ENCODE measurements around the gene TRIM67.

DNA sequence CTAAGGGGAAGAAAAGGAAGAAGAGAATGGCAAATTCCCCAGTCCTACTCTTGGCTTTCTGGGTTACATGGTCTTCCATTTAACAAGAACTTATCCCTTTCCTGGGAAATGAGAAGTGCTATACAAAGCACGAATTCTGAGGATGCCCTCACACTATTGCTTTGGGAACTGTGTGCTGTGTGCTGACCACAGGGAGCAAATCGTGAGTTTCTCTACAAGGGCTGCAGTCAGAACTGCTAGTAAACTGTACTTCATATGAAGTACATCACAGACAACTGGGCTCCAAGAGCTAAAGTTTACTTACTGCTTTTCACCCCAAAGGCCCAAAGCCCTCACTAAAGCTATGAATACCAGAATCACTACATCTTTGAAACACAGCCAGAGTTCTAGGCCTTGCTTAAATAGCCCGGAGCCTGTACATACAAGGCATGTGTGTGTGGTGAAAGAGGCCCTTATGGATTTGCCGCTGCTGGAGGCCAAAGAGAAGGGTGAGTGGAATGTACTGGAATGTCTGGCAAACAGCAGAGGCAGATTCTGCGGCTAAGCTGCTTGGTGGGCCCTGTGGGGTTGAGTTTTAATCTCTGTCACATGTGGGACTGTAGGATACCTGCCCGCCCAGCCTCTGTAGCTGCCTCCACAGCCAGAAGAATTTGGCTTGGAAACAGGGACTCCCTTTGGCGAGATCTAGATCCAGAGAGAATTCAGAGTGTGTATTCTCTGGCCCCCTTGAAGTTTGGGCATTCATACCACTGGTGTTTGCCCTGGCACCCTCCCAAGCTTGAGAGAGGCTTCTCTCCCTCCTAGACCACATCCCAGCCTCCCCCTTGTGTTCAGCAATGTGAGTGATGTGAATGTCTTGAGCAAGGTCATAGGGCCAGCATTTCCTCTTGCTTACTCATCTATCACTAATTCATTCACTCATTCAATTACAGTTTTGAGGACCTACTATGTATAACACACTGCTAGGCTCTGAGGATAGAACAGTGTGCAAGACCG lies 21.9 kb upstream of the TRIM67 start:
- TF ChIP-seq, protein P1, sequence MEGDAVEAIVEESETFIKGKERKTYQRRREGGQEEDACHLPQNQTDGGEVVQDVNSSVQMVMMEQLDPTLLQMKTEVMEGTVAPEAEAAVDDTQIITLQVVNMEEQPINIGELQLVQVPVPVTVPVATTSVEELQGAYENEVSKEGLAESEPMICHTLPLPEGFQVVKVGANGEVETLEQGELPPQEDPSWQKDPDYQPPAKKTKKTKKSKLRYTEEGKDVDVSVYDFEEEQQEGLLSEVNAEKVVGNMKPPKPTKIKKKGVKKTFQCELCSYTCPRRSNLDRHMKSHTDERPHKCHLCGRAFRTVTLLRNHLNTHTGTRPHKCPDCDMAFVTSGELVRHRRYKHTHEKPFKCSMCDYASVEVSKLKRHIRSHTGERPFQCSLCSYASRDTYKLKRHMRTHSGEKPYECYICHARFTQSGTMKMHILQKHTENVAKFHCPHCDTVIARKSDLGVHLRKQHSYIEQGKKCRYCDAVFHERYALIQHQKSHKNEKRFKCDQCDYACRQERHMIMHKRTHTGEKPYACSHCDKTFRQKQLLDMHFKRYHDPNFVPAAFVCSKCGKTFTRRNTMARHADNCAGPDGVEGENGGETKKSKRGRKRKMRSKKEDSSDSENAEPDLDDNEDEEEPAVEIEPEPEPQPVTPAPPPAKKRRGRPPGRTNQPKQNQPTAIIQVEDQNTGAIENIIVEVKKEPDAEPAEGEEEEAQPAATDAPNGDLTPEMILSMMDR (conservative IDR thresholded peaks at IDR 0.05; ENCODE audit: low read depth, low read length) = no peak
- TF ChIP-seq EZH2phosphoT487 (IDR thresholded peaks at IDR 0.05; ENCODE audit: borderline replicate concordance, low read length) (no peak), EZH2 (IDR thresholded peaks at IDR 0.05; ENCODE audit: low read length, unreplicated experiment) (no peak)
